HG02973 (cell line): ENCODE results near the gene KRT40.
"Not testable (repeated sequence)": the region's sequence is repeated elsewhere in the genome, so short reads cannot be mapped to it uniquely, and the experiment has no call there.

ENCODE experiments used
- ATAC-seq: cut with Tn5 transposase; IDR thresholded peaks from one replicate; pipeline ENCODE4 v1.9.1; 2021; ENCODE audit warnings: moderate library complexity; ENCODE audit not compliant: unreplicated experiment

The KRT40 gene

GRCh38 chr17:40984226-40984625, at the start of gene KRT40:
KRT40 (minus strand) TSS chr17:40984326; CDS start chr17:40984273, 53 bp downstream.
- no peak for ATAC-seq

- no peak for ATAC-seq
Observed at GRCh38 chr17:41029633-41030245, 45.6 kb upstream of the KRT40 start, which contains the start of gene KRTAP1-4. KRTAP1-4 (minus strand) TSS chr17:41030195; CDS start chr17:41030078, 117 bp downstream.

GRCh38 chr17:41026715-41027471, 42.8 kb upstream of the KRT40 start, which contains the start of gene KRTAP1-5:
KRTAP1-5 (minus strand) TSS chr17:41027208; CDS start chr17:41027155, 53 bp downstream.
- ATAC-seq = no peak

GRCh38 chr17:41024697-41025096, 40.6 kb upstream of the KRT40 start:
- ATAC-seq = no peak

GRCh38 chr17:41020336-41020735, 36.2 kb upstream of the KRT40 start:
- no peak for ATAC-seq

GRCh38 chr17:41019415-41019814, 35.3 kb upstream of the KRT40 start:
- ATAC-seq = no peak

GRCh38 chr17:41018541-41018940, 34.4 kb upstream of the KRT40 start:
- no peak for ATAC-seq

GRCh38 chr17:41016578-41017215, 32.6 kb upstream of the KRT40 start:
- no peak for ATAC-seq

- ATAC-seq = no peak
Observed at GRCh38 chr17:41015454-41015853, 31.3 kb upstream of the KRT40 start.

GRCh38 chr17:41013606-41014005, 29.5 kb upstream of the KRT40 start:
- ATAC-seq = no peak

GRCh38 chr17:41013181-41013580, 29.1 kb upstream of the KRT40 start:
- no peak for ATAC-seq

GRCh38 chr17:41012326-41013120, 28.4 kb upstream of the KRT40 start:
- ATAC-seq = no peak

GRCh38 chr17:41010441-41010840, 26.3 kb upstream of the KRT40 start:
- ATAC-seq = no peak

- ATAC-seq = no peak
Observed at GRCh38 chr17:41009936-41010335, 25.8 kb upstream of the KRT40 start.

- no peak for ATAC-seq
Observed at GRCh38 chr17:41009301-41009760, 25.2 kb upstream of the KRT40 start.

GRCh38 chr17:41008811-41009210, 24.7 kb upstream of the KRT40 start, which contains the start of gene KRTAP3-1:
KRTAP3-1 (minus strand) TSS chr17:41009128; CDS start chr17:41009074, 54 bp downstream.
- no peak for ATAC-seq

GRCh38 chr17:41004397-41004796, 20.3 kb upstream of the KRT40 start:
- no peak for ATAC-seq

- no peak for ATAC-seq
Observed at GRCh38 chr17:41003926-41004325, 19.8 kb upstream of the KRT40 start.

- ATAC-seq = no peak
Observed at GRCh38 chr17:41002814-41003213, 18.7 kb upstream of the KRT40 start.

GRCh38 chr17:41001795-41002194, 17.7 kb upstream of the KRT40 start:
- ATAC-seq = no peak

- ATAC-seq = not testable (repeated sequence)
Observed at GRCh38 chr17:40999563-40999962, 15.4 kb upstream of the KRT40 start, which contains the start of gene KRTAP3-2. KRTAP3-2 (minus strand) TSS chr17:40999906; CDS start chr17:40999853, 53 bp downstream.
